ENCODE results near the gene EBF4.
"Not testable (repeated sequence)": the region's sequence is repeated elsewhere in the genome, so short reads cannot be mapped to it uniquely, and the experiment has no call there.

Gene EBF4

DNA sequence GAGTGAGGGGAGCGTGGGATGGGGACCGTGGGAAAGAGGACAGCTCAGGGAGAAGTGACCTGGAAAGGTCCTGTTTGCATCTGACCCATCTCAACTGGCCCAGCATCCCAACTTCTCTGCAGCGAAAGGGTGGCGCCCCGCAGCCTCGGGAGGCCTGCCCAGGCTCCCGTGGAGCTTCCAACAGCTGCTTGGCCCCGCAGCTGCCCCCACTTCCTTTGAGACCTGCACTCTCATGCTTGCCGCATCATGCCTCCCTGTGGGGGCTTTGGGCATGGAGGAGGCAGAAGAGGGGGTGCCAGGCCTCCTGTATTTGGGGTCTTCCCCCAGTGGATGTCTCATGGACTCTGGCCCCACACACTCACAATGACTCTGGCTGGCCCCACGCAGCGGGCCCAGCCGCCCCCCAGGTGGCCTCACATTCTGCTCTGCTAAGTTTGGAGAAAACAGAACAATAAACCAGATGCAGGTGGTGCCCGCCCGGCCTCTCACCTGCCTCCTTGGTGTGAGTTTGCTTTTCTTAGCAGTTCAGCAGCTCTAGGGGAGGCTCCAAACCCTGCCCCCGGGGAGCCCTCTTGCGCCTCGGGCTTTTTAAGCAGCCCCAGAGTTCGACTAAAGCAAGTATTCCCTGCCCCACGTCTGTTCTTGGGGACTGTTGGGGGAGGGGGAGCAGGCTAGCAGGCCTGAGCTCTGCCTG is 67.2 kb downstream of the EBF4 start:
- no peak for DNase-seq

DNA sequence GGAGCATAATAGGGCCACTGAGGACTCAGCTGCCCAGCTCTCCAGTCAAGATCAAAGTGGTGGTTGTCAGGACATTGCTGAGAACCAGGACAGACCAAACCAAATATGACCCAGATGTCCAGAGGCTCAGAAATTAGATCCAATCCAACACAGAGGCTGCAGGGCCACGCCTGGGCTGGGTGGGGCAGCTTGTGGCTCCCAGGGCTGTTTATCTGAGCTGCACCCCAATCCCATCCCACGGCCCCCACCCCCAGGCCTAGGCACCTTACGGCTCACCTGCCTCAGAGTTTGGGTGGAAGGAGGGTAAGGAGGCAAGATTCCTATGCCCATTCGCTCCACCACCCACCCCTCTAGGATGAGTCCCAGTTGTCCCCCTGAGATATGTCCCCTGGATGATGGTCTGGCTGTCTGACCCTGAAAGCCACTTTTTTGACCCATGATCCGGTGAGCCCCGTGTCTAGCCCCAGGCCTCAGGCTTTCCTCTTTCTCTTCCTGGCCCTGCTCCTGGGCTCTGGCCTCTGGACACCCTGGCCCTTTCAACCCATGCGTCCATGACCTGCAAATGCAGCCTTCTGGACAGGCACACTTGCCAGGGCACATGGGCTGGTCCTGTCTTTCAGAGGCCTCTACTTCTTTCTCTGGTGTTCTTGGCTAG is 67.8 kb downstream of the EBF4 start:
- no peak for DNase-seq

DNA sequence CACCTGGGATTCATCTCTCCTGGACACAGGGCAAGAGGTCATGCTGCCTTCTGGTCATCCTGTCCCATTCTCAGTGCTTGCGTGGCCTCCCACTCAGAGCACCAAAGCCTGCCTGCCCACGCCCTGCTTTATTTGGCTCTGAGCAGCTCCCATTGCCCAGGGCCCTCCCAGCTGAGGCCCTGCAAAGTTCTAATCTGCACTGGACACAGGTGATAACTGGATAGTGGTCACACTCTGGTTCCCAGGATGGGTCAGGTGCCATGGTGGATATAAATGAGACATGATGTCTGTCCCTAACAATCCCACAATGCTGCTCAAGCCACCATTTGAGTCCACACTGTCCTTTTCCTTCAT is 68.3 kb downstream of the EBF4 start:
- no peak for DNase-seq

DNA sequence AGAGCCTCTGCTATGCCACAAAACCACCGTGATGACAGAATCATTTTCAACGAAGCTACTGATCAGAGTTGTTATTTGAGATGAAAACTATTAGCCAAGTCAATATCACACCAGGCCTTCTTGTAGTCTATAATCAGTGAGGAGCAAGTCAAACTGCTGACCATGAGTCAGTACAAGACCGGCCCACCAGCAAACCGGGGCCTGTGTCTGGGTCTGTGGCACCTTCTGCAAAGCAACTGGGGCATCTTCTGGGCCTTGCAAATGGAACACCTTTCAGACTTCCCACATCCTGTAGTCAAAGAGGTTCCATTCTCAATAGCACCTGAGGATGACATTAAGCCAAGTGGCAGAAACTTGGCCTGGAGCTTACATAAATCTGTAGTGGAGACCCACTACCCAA is 69.3 kb downstream of the EBF4 start:
- DNase-seq: no peak

DNA sequence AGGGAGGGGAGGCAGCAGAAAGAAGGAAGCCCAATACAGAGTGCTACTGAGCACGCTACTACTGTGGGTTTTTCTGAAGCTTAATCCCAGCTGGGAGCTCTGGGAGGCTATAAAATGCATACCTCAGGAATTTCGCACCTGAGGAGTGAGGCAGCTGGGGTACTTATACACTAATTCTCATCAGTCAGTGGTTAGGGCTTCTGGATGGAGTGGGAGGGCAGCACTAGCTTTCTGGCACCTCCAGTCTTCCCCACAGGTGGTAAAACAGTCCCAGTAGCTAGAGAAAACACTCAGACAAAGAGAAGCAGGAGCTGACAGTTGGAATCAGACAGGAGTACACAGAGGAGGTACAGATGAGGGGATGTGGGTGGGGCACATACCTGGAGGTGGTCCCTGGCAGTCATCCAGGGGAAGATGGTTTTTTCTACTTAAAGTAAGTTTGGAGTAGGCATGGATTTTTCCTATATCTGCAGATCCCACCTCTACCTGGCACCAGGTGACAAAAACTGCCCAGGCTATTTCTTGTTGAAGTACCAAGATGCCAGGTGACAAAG is 70.1 kb downstream of the EBF4 start:
- no peak for DNase-seq

DNA sequence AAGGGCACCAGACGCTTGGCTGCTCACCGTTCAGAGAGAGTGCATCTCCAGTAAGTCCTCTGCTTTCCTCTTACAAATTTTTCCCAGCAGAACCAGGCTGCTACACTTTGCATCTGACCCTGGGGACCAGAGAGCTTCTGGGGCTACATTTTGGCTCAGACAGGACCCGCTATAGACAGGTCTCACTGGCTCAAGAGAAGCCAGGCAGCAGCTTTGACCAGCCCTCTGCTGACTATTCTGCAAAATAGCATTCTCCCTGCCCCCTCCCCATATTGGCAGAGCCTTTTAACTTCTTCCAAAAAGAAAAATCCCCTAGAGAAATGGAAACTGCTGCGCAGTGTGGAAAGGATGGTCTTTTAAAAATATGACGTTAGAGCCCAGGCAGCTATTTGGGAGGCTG is 70.6 kb downstream of the EBF4 start:
- DNase-seq: no peak

DNA sequence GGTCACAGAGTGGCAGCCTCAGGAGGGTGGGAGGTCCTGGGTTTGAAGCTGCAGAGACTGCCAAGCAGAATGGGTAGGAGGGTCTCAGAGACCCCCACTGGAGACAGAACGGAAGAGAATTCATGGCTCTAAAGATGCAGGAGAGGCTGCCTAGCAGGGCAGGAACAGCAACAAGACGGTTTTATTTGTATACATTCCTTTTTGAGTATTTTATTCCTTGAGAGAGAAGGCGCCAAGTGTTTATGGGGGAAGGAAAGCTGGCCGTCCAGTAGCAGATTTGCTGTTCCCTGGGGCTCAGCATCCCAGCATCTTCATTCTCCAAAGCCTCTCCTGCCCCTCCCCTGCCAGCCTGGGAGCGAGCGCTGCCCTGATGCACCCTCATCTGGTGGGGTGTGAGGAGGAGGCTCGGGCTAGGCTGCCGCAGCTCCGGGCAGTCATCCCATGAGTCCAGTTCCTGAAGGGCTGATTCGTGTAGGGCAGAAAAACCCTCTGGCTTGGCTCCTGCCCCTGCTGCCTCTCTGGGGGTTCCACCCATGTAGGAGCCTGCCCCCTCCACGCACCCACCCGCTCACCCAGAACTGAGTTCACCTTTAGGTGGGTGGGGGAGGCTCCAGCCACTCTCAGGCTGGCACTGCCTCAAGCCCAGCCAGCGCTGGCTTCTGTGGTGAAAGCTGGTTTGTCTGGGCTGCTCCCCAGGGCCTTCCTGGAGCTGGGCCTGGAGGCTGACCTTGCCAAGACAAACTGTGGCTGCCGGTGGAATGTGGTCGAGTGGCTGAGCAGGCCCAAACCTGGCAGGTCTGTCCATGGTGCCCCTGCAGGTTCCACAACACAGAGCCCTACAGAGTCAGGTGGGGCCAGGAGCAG is 75.4 kb downstream of the EBF4 start:
- peak; percentile 56 for DNase-seq

DNA sequence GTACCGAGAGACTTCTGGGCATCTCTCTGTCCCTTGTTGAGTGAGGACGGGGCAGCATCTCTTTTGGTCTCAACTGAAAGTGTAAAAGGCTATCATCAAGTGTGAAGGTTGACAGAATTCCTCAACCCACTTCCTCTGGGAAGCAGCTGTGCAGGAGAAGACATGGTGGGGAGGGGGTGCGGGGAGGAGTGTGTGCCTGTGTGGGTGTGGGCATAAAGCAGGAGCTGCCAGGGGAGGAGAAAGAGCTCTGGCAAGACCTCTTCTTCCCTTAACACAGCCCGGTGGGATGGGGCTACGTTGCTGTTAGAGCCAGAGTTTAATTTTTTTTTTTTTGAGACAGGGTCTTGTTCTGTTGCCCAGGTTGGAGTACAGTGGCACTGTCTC is 76.0 kb downstream of the EBF4 start:
- DNase-seq: no peak

DNA sequence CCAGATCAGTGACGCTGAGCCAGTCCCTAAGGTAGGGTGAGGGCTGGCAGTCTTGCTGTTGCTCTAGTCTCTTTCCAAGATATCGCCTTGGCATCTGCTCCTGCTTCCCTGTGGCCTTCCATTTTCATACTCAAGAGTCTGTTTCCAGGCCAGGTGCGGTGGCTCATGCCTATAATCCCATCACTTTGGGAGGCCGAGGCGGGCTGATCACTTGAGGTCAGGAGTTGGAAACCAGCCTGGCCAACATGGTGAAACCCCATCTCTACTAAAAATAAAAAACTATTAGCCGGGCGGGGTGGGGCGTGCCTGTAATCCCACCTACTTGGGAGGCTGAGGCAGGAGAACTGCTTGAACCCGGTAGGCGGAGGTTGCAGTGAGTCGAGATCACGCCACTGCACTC is 77.5 kb downstream of the EBF4 start:
- not testable (repeated sequence) for DNase-seq

DNA sequence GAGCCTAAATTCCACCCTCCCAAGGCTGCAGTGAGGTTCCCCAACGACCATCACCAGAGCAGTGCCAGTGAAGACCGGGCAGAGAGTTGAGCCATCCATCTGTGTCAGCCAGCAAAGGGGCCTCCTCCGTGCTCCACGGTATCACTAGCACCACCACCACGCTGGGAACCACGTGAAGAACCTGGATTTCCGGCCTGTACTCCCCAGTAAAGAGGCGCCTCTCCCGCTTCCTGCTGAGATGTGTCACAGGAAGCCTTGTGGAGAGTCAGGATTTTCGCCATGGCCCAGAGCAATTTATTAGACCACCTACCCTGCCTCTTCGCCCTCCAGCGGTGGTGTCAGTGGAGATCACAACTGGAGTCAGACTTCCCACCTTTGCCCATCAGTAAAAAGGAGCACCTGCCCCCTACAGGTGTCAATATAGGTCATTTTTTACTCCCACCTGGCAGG is 79.1 kb downstream of the EBF4 start:
- DNase-seq: peak; percentile 17

DNA sequence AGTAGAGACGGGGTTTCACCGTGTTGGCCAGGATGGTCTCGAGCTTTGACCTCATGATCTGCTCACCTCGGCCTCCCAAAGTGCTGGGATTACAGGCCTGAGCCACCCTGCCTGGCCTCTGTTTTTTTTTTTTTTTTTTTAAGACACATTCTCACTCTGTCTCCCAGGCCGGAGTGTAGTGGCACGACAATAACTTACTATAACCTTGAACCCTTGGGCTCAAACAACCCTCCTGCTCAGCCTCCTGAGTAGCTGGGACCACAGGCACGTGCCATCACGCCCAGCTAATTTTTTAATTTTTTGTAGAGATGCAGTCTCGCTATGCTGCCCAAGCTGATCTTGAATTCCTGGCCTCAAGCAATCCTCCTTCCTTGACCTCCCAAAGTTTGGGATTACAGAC is 81.2 kb downstream of the EBF4 start:
- DNase-seq: no peak

DNA sequence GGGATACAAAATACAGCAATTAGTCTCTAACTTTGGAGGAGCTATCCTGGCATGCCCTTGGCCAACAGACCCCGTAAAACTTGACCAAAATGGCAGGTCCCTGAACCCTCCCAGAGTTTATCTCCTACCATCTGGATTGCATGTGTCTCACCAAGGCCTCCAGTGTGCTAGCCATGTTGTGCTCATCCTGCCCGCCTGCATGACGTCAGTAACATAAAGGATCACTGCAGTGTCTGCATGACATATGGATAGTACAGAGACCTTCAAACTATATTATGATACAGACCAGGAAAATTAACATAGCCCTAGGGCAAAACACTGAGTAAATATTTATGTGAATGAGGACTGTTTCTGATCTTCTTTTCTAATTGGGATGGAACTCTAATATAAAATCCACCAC is 82.6 kb downstream of the EBF4 start:
- no peak for DNase-seq

DNA sequence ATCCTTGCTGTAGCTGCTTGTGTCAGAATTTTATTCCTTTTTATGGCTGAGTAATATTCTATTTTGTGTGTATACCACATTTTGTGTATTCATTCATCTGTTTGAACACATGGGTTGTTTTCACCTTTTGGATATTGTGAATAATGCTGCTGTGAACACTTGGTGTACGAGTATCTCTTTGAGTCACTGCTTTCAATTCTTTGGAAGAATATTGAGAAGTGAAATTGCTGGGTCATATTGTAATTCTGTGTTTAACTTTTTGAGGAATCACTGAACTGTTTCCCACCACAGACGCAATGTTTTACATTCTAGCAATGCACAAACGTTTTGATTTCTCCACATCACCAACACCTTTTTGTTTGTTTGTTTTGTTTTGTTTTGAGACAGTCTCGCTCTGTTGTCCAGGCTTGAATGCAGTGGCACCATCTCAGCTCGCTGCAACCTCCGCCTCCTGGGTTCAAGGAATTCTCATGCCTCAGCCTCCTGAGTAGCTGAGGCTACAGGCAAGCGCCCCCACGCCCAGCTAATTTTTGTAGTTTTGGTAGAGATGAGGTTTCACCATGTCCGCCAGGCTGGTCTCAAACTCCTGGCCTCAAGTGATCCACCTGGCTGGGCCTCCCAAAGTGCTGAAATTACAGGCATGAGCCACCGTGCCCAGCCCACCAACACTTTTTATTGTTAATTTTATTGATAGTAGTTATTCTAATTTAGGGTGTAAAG is 86.2 kb downstream of the EBF4 start:
- no peak for DNase-seq

DNA sequence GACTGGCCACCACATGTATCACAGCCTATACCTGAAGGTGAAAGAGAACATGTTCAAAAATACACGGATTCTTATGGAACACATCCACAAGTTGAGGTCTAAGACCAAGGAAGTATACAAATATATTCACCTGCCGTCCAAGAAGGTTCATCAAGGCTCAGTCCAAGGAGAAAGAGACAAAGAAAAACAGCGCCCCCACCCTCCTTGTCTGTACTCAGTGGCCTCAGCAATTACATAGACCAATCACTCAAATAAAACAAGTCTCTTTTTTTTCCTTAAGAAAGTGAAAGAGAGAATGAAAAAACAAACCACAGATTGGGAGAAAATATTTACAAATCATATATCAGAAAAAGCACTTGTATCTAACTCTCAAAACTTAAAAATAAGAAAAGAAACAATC is 88.4 kb downstream of the EBF4 start:
- DNase-seq: no peak

DNA sequence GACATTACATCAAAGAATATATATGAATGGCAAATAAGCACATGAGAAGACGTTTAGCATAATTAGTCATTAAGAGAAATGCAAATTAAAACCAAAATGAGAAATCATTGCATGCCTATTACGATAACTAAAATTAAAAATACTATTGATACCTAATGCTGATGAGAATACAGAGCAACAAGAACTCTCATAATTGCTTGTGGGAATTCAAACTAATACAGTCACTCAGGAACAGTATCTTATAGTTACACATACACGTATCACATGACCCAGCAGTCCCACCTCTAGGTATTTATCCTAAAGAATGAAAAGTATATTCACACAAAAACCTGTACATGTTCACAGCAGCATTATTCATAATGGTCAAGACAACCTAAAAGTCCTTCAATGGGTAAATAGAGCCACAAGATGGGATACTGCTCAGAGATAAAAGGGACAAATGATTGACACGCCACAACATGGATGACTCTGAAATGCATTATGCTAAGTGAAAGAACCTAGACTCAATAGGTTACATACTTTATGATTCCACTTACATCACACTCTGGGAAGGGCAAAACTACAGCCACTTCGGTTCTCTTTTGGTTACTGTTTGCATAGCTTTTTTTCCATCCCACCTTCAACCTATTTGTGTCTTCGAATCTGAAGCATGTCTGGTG is 91.5 kb downstream of the EBF4 start:
- no peak for DNase-seq

DNA sequence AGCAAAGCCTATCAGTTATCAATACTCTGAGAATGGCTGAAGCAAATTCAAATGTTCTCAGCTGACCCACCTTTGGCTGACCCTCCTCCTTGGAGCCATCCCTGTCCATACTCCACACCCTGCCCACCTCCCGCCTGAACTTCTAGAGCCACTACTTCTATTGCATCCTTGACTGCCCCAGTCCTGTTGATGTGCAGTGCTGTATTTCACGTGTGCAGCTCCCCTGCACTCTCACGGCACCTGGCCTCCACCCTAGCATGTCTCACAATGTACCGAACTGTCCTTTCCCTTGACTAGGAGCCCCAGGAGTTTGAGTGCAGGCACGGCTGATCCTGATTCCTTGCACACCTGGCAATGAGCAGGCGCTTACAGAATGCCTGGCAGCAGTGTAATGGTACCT is 100.9 kb downstream of the EBF4 start:
- DNase-seq: no peak

DNA sequence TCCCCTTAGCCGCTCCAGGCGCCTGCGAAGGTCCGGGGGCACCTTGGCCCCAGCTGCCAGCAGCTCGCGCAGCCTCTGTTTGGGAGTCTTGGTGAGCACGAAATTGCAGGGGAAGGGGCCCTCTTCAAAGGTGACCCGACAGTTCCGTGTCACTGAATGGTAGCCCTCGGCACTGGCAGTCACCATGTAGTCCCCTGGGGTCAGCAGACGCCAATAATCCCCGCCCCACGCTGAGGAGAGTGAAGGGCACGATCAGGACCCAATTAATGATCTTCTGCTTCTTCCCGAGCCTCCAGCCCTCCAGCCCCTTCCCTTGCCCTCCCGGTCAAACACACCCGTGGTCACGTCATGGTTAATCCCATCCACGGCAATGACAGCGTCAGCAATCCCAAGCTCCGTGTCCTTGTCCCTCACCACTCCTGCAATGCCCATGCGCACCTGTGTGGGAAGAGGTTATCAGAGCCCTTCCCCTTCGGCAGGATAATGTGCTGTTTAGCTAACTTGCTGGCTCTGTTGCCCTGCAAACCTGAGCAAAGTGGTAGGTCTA is 101.7 kb downstream of the EBF4 start:
- no peak for DNase-seq

DNA sequence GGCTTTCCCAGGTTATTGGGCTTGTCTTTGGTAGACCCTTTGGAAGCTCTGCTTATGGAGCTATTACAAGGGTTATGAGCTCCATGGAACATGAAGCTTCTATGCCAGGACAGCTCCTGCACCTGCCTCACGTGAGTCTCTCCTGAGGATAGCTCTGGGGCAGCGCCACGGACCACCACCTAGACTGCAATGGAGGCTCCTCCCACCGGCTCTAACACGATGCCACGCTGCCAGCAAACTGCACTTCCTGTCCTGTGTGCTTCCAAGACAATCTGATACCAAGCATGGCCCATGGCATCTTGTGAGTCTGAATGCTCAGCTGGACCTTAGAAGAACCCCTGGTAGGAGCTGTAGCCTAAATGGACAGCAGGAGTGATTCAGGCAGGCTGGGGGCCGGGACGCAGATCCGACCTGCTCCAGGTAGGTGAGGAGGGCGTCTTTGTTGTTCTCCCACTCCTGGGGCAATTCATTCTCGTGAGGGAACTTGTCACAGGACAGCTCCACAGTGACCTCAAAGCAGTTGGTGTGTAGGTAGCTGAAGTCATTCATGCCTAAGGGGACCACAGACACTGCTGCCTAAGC is 102.4 kb downstream of the EBF4 start:
- DNase-seq: no peak

DNA sequence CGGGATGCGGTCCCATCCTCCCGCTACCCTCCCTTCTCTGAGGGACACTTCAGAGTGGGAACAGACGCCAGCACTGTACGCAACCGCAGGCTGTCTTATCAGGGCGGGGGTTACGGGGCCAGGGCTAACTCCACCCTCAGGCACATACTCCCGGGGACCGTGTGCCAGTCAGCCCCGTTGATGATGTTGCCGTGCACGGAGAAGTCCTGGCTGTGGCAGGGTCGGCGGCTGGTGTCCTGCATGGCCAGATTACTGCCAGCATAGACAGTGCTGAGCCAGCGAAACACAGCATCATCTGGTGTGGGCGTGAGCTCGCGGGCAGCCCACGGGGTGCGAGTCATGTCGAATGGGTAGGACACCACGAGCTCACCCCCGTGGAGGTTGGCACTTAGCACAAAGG is 102.9 kb downstream of the EBF4 start:
- no peak for DNase-seq

DNA sequence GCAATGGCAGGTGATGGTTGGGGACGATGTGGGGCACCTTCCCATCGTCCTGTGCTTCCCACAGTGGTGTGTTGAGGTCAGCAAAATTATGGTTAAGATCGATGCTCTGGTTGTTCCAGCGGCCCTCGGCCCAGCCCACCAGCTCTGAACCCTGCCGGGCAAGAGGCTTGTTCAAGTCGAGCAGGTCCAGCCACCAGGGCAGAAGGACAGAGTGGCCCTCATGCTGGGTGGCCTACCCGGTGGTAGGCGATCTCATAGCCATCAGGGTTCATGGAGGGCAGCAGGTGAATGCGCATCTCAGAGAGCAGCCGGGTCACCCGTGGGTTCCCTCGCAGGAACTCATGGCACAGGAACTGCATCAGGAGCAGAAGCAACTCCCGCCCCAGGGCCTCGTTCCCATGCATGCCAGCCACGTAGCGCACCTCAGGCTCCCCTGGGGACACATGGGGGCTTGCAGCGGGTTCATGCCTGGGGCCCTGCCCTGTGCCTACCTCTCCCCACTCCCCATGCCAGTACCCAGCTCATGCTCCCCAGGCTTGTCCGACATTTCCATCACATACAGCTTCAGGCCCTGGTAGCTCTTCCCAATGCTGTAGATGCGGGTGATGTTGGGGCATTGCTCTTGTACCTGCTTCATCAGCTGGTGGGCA is 103.6 kb downstream of the EBF4 start:
- no peak for DNase-seq
